ENCODE measurements around the gene TRIM9.

TRIM9 gene

GRCh38 chr14:51082349-51082748 is 12.6 kb downstream of the TRIM9 start:
- no peak for TF ChIP-seq CTCF (IDR thresholded peaks at IDR 0.05; ENCODE audit: borderline replicate concordance, insufficient read depth, low read depth, low read length)

GRCh38 chr14:51081712-51082111 is 13.2 kb downstream of the TRIM9 start:
- TF ChIP-seq CTCF (IDR thresholded peaks at IDR 0.05; ENCODE audit: borderline replicate concordance, insufficient read depth, low read depth, low read length) = no peak

More at GRCh38 chr14:51082349-51082748, 12.6 kb downstream of the TRIM9 start:
- H3K4me3 ChIP-seq (ENCODE audit: low read depth, low read length) = no peak overlapping the region

GRCh38 chr14:51081209-51081608 is 13.7 kb downstream of the TRIM9 start:
- no peak overlapping the region for H3K4me3 ChIP-seq (ENCODE audit: low read depth, low read length)
- TF ChIP-seq CTCF (IDR thresholded peaks at IDR 0.05; ENCODE audit: borderline replicate concordance, insufficient read depth, low read depth, low read length) = no peak

More at GRCh38 chr14:51081712-51082111, 13.2 kb downstream of the TRIM9 start:
- no peak overlapping the region for H3K4me3 ChIP-seq (ENCODE audit: low read depth, low read length)

- no peak for TF ChIP-seq CTCF (IDR thresholded peaks at IDR 0.05; ENCODE audit: borderline replicate concordance, insufficient read depth, low read depth, low read length)
- no peak overlapping the region for H3K4me3 ChIP-seq (ENCODE audit: low read depth, low read length)
Measured at GRCh38 chr14:51080645-51081044, 14.3 kb downstream of the TRIM9 start.

GRCh38 chr14:51079489-51079888 is 15.4 kb downstream of the TRIM9 start:
- no peak for TF ChIP-seq CTCF (IDR thresholded peaks at IDR 0.05; ENCODE audit: borderline replicate concordance, insufficient read depth, low read depth, low read length)
- H3K4me3 ChIP-seq (ENCODE audit: low read depth, low read length) = no peak overlapping the region

GRCh38 chr14:51079085-51079484 is 15.8 kb downstream of the TRIM9 start:
- no peak overlapping the region for H3K4me3 ChIP-seq (ENCODE audit: low read depth, low read length)
- no peak for TF ChIP-seq CTCF (IDR thresholded peaks at IDR 0.05; ENCODE audit: borderline replicate concordance, insufficient read depth, low read depth, low read length)

GRCh38 chr14:51074701-51075385 is 20.1 kb downstream of the TRIM9 start:
- TF ChIP-seq CTCF (IDR thresholded peaks at IDR 0.05; ENCODE audit: borderline replicate concordance, insufficient read depth, low read depth, low read length) = no peak
- H3K4me3 ChIP-seq (ENCODE audit: low read depth, low read length) = no peak overlapping the region

All from GM12875 (cell line).